ENCODE measurements around the gene ALK.

Gene ALK

DNA sequence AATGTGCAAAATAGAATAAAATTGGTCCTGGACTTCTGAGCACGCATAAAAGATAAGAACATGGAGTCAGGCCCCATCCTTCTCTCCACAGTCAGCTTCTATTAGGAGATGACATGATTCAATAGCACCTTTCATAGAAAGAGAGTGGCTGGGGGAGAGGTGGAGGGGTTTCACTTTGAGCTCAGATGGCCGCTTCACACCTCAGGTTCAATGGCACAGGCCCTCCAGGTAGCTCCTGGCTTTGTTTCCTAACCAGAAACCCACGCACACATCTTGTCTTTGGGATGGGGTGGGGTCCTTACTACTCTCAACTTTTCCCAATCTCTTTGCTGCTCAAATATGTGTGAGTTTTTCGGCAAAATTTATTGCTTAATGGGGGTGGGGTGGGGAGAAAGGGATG is 473.9 kb downstream of the ALK start:
- POLR2A ChIA-PET: no interaction called here
- DNase-seq (ENCODE audit: extremely low spot score): no peak
- CTCF ChIA-PET: no interaction called here
- no peak for TF ChIP-seq CTCF (IDR thresholded peaks at IDR 0.05; ENCODE audit: control extremely low read depth, extremely low read depth, low read depth, missing control alignments)

- TF ChIP-seq CTCF (IDR thresholded peaks at IDR 0.05; ENCODE audit: control extremely low read depth, extremely low read depth, low read depth, missing control alignments): no peak
- no peak for DNase-seq (ENCODE audit: extremely low spot score)
- ChIA-PET CTCF (no interaction called here), POLR2A (no interaction called here)
Observed at GRCh38 chr2:29446847-29447246, 474.5 kb downstream of the ALK start.

- no peak for TF ChIP-seq CTCF (IDR thresholded peaks at IDR 0.05; ENCODE audit: control extremely low read depth, extremely low read depth, low read depth, missing control alignments)
- POLR2A ChIA-PET: no interaction called here
- CTCF ChIA-PET: no interaction called here
Observed at GRCh38 chr2:29444150-29444549, 477.2 kb downstream of the ALK start.

GRCh38 chr2:29443627-29444026 is 477.8 kb downstream of the ALK start:
- no peak for DNase-seq (ENCODE audit: extremely low spot score)
- CTCF ChIA-PET: no interaction called here
- POLR2A ChIA-PET: no interaction called here
- TF ChIP-seq CTCF (IDR thresholded peaks at IDR 0.05; ENCODE audit: control extremely low read depth, extremely low read depth, low read depth, missing control alignments): no peak

More at GRCh38 chr2:29444150-29444549, 477.2 kb downstream of the ALK start:
- DNase-seq (ENCODE audit: extremely low spot score): no peak

- POLR2A ChIA-PET: no interaction called here
Observed at GRCh38 chr2:29443151-29443550, 478.2 kb downstream of the ALK start.

DNA sequence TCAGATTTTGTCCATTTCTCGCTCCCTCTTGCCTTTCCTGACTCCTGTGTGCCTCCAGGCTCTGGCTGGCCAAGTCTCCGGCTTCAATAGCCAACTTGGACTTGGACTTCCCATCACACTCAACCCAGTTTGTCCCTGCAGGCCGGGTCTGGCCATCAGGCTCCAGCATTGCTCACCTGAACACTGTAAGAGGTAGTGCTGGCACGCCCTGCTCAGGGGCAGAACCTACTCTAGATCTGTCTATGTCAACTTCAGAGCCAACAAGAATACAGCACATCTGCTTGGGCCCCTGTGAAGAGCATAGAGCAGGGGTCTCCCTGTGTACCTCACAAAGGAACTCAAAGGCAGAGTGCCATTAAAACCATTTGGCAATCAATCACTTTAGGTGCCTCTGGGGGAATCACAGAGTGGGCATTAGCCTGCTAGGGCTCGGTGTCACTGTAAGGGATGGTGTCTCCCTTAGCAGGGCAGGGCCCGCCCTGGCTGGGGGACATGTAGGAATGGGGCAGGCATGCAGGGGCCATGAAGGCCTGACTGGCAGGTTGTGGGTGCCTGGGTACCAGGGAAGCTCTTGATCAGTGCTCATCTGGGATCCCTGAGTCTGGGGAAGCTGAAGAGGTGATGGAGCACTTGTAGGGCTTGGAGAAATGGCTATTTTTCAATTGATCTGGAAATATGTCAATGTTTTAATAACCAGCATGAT is 480.3 kb downstream of the ALK start:
- no peak for TF ChIP-seq CTCF (IDR thresholded peaks at IDR 0.05; ENCODE audit: control extremely low read depth, extremely low read depth, low read depth, missing control alignments)
- ChIA-PET CTCF (no interaction called here), POLR2A (no interaction called here)
- DNase-seq (ENCODE audit: extremely low spot score): no peak

More at GRCh38 chr2:29443151-29443550, 478.2 kb downstream of the ALK start:
- DNase-seq (ENCODE audit: extremely low spot score): no peak
- CTCF ChIA-PET: no interaction called here
- TF ChIP-seq CTCF (IDR thresholded peaks at IDR 0.05; ENCODE audit: control extremely low read depth, extremely low read depth, low read depth, missing control alignments): no peak

Data from GM10248 (cell line).